ENCODE data around the gene RAD9B. TPM values are rescaled to one million over a fixed set of nuclear protein-coding genes. Genes with fewer than 3 reads are reported as not detected.
"Not testable (repeated sequence)": the region's sequence is repeated elsewhere in the genome, so short reads cannot be mapped to it uniquely, and the experiment has no call there.

Gene RAD9B
- total and polyA plus RNA-seq, 8 donors, result 0.16 to 0.28 (median 0.23) TPM; not detected in 1

DNA sequence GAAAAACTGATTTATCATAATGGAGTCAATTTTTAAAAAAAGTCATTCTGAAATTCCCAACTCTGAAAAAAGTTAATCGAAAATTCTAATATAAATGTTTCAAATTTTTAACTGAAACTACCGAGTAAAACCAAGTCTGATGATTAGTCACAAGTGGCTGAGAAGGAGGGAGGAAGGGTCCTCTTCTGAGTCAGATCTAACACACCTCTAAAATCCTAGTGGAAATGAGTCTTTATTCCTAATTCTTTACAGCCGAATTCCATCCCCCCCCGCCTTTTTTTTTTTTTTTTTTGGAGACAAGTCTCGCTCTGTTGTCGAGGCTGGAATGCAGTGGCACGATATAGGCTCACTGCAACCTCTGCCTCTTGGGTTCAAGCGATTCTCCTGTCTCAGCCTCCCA lies 37.9 kb downstream of the RAD9B start:
- intact Hi-C loops (cut with DNase I), result loop anchor here in 1 of 3 donors (10.0 kb wide), 1 partner anchor 55 kb away; no protein-coding TSS in a partner anchor
- FAIRE-seq (no peak), DNase-seq (no peak), ATAC-seq (no peak)
- TF ChIP-seq, protein P1, sequence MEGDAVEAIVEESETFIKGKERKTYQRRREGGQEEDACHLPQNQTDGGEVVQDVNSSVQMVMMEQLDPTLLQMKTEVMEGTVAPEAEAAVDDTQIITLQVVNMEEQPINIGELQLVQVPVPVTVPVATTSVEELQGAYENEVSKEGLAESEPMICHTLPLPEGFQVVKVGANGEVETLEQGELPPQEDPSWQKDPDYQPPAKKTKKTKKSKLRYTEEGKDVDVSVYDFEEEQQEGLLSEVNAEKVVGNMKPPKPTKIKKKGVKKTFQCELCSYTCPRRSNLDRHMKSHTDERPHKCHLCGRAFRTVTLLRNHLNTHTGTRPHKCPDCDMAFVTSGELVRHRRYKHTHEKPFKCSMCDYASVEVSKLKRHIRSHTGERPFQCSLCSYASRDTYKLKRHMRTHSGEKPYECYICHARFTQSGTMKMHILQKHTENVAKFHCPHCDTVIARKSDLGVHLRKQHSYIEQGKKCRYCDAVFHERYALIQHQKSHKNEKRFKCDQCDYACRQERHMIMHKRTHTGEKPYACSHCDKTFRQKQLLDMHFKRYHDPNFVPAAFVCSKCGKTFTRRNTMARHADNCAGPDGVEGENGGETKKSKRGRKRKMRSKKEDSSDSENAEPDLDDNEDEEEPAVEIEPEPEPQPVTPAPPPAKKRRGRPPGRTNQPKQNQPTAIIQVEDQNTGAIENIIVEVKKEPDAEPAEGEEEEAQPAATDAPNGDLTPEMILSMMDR (IDR thresholded peaks at IDR 0.05), result no peak
- 92 to 94% methylated on average over 8 of the region's 8 CpGs for WGBS, 2 donors
- no peaks in the 10 kb centered on the region for H3K9me3 ChIP-seq
- no peak overlapping the region for H3K4me3 ChIP-seq
- H3K4me1 ChIP-seq, result peaks cover 17 to 19% (median 18%) of the 10 kb centered on the region in 3 donors
- H3K27ac ChIP-seq, result no peak overlapping the region
- H3K36me3 ChIP-seq, result peaks cover 6 to 18% (median 7%) of the 10 kb centered on the region in 3 donors
- H3K27me3 ChIP-seq, result no peaks in the 10 kb centered on the region

DNA sequence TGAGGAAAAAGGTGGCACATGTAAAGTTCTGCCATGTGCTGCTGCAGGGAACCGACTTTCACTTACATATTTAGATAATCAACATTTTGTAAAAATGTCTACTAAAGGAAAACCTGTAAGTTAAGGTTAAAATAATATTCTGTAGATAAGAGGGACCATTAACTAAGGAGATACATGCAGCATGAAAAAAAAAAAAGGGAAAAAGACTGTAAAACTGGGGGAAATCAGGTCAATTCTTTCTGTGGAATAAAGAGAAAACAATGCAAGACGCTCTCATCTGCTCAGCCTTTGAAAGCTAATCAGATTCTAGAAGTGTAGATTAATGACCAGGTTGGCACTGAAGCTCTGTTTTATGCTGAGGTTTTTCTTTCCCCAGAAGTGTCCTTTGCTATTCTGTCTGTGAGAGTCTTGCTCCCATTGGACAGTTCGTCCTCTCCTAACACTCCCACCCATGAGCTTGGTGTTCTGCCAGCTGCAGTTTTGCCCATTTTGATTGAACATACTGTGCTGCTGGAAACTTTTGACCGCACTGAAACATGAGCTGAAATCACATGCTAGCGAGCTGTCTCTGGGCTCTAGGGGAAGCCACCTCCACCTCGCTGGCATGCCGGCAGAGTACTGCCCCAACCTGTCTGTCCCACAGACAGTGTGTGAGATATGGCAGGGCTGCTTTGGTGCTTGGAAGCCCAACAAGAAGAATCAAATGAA lies 41.3 kb downstream of the RAD9B start:
- FAIRE-seq, result no peak
- Histone ChIP-seq H3K27me3 (no peaks in the 10 kb centered on the region), H3K9me3 (no peaks in the 10 kb centered on the region), H3K4me1 (peaks cover 18 to 21% (median 19%) of the 10 kb centered on the region in 3 donors), H3K36me3 (peaks cover 0 to 11% (median 6%) of the 10 kb centered on the region in 3 donors), H3K4me3 (no peak overlapping the region), H3K27ac (peak overlapping the region; percentile 3 to 70 (median 47))
- intact Hi-C loops (cut with DNase I), result loop anchor here in 1 of 3 donors (10.0 kb wide), 1 partner anchor 51 kb away; no protein-coding TSS in a partner anchor
- WGBS, 2 donors, result 10 to 14% methylated on average over 7 of the region's 7 CpGs
- TF ChIP-seq, protein P1 (IDR thresholded peaks at IDR 0.05), result no peak
- ATAC-seq, result peak; percentile 85 to 96 (median 92)
- DNase-seq, result peak; percentile 68 to 89 (median 84)

DNA sequence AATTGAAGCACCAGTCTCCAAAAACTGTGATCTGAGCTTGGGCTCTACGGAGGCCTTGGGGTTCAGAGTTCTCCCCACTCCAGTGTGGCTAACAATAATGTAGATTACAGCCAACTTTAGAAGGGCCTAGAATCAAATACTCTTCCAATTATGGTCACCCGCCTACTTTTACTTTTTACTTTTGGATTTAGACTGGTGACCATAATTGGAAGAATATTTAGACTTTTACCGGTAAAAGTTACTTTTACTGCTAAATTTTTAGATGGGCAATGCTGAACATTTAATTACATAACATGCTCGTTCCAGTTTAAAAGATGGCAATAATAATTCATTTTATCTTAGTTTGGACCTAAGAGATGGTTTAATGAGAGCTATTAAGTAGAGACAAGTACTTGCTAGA lies 41.8 kb downstream of the RAD9B start:
- FAIRE-seq (no peak), ATAC-seq (no peak), DNase-seq (no peak)
- H3K4me1 ChIP-seq, result peaks cover 18 to 21% (median 19%) of the 10 kb centered on the region in 3 donors
- H3K27ac ChIP-seq, result peak overlapping the region in 3 of 4 donors; percentile 28 to 70 (median 66)
- H3K36me3 ChIP-seq, result peaks cover 0 to 8% (median 6%) of the 10 kb centered on the region in 3 donors
- TF ChIP-seq, protein P1 (IDR thresholded peaks at IDR 0.05), result no peak
- H3K9me3 ChIP-seq, result no peaks in the 10 kb centered on the region
- H3K4me3 ChIP-seq, result no peak overlapping the region
- intact Hi-C loops (cut with DNase I), result loop anchor here in 1 of 3 donors (10.0 kb wide), 1 partner anchor 51 kb away; no protein-coding TSS in a partner anchor
- H3K27me3 ChIP-seq, result no peaks in the 10 kb centered on the region
- 75 to 80% methylated on average over 4 of the region's 4 CpGs for WGBS, 2 donors

DNA sequence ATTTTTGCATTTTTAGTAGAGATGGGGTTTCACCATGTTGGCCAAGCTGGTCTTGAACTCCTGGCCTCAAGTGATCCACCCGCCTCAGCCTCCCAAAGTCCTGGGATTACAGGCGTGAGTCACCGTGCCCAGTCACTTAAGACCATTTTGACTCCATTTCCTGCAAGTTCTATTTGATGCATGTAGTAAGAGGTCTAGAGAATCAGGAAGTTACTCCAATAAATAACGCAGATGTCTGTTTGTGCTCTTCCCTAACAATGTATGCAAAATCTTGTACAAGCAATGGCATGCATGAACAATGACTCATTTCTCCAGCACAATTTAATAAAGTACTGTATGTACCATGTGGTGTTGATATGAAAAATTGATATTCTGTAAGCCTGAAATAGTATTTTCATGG lies 43.1 kb downstream of the RAD9B start:
- WGBS, 2 donors, result 94% methylated on average over 4 of the region's 4 CpGs
- peaks cover 18 to 21% (median 19%) of the 10 kb centered on the region in 3 donors for H3K4me1 ChIP-seq
- not testable (repeated sequence) for H3K9me3 ChIP-seq, H3K27ac ChIP-seq, FAIRE-seq, DNase-seq, ATAC-seq, H3K4me3 ChIP-seq, H3K27me3 ChIP-seq, H3K36me3 ChIP-seq
- intact Hi-C loops (cut with DNase I), result loop anchor here in 1 of 3 donors (10.0 kb wide), 1 partner anchor 50 kb away; no protein-coding TSS in a partner anchor

DNA sequence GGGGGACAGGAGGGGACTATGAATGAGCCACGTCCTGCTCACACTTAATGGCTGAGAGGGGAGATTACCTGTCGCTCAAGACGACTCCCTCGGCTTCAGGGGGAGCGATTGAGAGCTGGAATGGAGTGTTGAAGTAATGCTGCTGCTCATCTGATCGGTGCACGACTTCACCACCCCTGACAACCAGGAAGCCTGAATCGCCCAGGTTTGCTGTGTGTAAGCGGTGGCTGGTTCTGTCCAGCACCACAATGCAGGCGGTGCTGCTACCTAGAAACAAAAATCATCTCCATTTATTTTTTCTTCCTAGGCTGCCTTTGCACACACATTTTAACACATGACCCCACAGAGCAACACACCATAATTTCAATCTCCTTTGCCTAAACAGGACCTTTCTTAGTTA lies 43.7 kb downstream of the RAD9B start:
- H3K4me3 ChIP-seq, result no peak overlapping the region
- H3K4me1 ChIP-seq, result peaks cover 18 to 21% (median 19%) of the 10 kb centered on the region in 3 donors
- TF ChIP-seq, protein P1 (IDR thresholded peaks at IDR 0.05), result no peak
- H3K27ac ChIP-seq, result no peak overlapping the region
- intact Hi-C loops (cut with DNase I), result loop anchor here in 1 of 3 donors (10.0 kb wide), 1 partner anchor 49 kb away; no protein-coding TSS in a partner anchor
- WGBS, 2 donors, result 92 to 93% methylated on average over 10 of the region's 10 CpGs
- no peak for FAIRE-seq
- H3K36me3 ChIP-seq, result peaks cover 0 to 8% (median 0%) of the 10 kb centered on the region in 3 donors
- no peaks in the 10 kb centered on the region for H3K27me3 ChIP-seq
- no peak for ATAC-seq
- no peaks in the 10 kb centered on the region for H3K9me3 ChIP-seq
- DNase-seq, result no peak

Data from pancreas (tissue), 10 donors.